ENCODE results near the gene KNCN.

DNA sequence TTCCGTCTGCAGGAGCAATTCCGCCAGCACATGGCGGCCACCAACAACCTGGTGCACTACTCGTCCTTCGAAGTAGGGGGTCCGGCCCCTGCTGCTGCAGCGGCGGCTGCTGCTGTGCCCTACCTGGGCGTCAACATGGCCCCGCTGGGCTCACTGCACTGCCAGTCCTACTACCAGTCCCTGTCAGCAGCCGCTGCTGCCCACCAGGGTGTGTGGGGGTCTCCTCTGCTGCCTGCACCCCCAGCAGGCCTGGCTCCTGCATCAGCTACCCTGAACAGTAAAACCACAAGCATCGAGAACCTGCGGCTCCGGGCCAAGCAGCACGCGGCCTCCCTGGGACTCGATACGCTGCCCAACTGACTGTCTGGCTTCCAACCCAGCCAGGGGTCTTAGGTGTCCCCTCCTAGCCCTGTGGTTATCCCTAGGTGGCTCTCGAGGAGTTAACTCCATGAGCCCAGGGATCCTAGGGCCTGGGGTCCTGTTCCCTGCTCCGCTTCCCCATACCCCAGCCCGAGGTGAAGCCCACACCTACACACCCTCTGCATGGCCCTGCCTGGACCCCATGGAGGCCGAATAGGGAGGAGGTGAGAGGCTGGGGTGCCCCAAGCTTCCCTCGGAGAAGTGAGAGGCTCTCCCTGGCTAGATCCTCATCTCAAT, 39.2 kb downstream of the KNCN start:
- TF ChIP-seq, protein P1, sequence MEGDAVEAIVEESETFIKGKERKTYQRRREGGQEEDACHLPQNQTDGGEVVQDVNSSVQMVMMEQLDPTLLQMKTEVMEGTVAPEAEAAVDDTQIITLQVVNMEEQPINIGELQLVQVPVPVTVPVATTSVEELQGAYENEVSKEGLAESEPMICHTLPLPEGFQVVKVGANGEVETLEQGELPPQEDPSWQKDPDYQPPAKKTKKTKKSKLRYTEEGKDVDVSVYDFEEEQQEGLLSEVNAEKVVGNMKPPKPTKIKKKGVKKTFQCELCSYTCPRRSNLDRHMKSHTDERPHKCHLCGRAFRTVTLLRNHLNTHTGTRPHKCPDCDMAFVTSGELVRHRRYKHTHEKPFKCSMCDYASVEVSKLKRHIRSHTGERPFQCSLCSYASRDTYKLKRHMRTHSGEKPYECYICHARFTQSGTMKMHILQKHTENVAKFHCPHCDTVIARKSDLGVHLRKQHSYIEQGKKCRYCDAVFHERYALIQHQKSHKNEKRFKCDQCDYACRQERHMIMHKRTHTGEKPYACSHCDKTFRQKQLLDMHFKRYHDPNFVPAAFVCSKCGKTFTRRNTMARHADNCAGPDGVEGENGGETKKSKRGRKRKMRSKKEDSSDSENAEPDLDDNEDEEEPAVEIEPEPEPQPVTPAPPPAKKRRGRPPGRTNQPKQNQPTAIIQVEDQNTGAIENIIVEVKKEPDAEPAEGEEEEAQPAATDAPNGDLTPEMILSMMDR (conservative IDR thresholded peaks at IDR 0.05; ENCODE audit: low read depth in 2 of 2) = no peak
- TF ChIP-seq EZH2phosphoT487 (IDR thresholded peaks at IDR 0.05; ENCODE audit: unreplicated experiment) (no peak), POLR2AphosphoS5 (IDR thresholded peaks at IDR 0.05; ENCODE audit: low read depth) (no peak), ZNF331 (CRISPR knock-in tag; IDR thresholded peaks at IDR 0.05; ENCODE audit: low read depth) (no peak), EZH2 (IDR thresholded peaks at IDR 0.05; ENCODE audit: low read depth, unreplicated experiment) (no peak), CREB1 (CRISPR knock-in tag; IDR thresholded peaks at IDR 0.05; ENCODE audit: low read depth) (no peak), STAT1 (IDR thresholded peaks at IDR 0.05; ENCODE audit: unreplicated experiment) (no peak), NANOG (IDR thresholded peaks at IDR 0.05; ENCODE audit: borderline replicate concordance) (no peak)
- TF ChIP-seq, protein P2, sequence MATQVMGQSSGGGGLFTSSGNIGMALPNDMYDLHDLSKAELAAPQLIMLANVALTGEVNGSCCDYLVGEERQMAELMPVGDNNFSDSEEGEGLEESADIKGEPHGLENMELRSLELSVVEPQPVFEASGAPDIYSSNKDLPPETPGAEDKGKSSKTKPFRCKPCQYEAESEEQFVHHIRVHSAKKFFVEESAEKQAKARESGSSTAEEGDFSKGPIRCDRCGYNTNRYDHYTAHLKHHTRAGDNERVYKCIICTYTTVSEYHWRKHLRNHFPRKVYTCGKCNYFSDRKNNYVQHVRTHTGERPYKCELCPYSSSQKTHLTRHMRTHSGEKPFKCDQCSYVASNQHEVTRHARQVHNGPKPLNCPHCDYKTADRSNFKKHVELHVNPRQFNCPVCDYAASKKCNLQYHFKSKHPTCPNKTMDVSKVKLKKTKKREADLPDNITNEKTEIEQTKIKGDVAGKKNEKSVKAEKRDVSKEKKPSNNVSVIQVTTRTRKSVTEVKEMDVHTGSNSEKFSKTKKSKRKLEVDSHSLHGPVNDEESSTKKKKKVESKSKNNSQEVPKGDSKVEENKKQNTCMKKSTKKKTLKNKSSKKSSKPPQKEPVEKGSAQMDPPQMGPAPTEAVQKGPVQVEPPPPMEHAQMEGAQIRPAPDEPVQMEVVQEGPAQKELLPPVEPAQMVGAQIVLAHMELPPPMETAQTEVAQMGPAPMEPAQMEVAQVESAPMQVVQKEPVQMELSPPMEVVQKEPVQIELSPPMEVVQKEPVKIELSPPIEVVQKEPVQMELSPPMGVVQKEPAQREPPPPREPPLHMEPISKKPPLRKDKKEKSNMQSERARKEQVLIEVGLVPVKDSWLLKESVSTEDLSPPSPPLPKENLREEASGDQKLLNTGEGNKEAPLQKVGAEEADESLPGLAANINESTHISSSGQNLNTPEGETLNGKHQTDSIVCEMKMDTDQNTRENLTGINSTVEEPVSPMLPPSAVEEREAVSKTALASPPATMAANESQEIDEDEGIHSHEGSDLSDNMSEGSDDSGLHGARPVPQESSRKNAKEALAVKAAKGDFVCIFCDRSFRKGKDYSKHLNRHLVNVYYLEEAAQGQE (IDR thresholded peaks at IDR 0.05; ENCODE audit: unreplicated experiment) = no peak
